ENCODE data around the gene OPCML. TPM values are rescaled to one million over a fixed set of nuclear protein-coding genes. Genes with fewer than 3 reads are reported as not detected.

Gene OPCML
- total and polyA plus RNA-seq, 2 experiments from 2014 or later = 1.2 to 4.4 TPM

- TF ChIP-seq REST (IDR thresholded peaks at IDR 0.05; ENCODE audit: unreplicated experiment) = no peak
- TF ChIP-seq STAT1 (IDR thresholded peaks at IDR 0.05; ENCODE audit: unreplicated experiment) = no peak
- no peak for TF ChIP-seq NANOG (IDR thresholded peaks at IDR 0.05; ENCODE audit: borderline replicate concordance)
- TF ChIP-seq POLR2AphosphoS5 (IDR thresholded peaks at IDR 0.05; ENCODE audit: low read depth) = no peak
Observed at GRCh38 chr11:133325711-133326110, 206.6 kb downstream of the OPCML start (continued).

- Mint-ChIP-seq H3K9me3 (no peaks in the 10 kb centered on the region), H3K36me3 (ENCODE audit: low read depth) (no peaks in the 10 kb centered on the region), H3K4me3 (no peak overlapping the region), H3K27me3 (ENCODE audit: insufficient read depth, low read depth, poor library complexity) (peaks cover 3% of the 10 kb centered on the region), H3K4me1 (peaks cover 18% of the 10 kb centered on the region), H3K27ac (no peak overlapping the region)
- H3K9me2 ChIP-seq (ENCODE audit: insufficient read depth) = no peaks in the 10 kb centered on the region
- H3F3A ChIP-seq (replicated peaks; ENCODE audit: low read depth) = no peaks in the 10 kb centered on the region
- no peak for TF ChIP-seq CTCF (conservative IDR thresholded peaks at IDR 0.05; ENCODE audit: low read depth in 2 of 2)
- peak; percentile 69 for TF ChIP-seq REST (IDR thresholded peaks at IDR 0.05; ENCODE audit: unreplicated experiment)
- no peak for TF ChIP-seq EZH2 (IDR thresholded peaks at IDR 0.05; ENCODE audit: low read depth, unreplicated experiment)
- H4K20me1 ChIP-seq (replicated peaks; ENCODE audit: insufficient read depth) = no peaks in the 10 kb centered on the region
- H3K4me2 ChIP-seq = no peak overlapping the region
- no peak overlapping the region for H3K27ac ChIP-seq (ENCODE audit: low read depth)
- no peaks in the 10 kb centered on the region for H3K27me3 ChIP-seq (ENCODE audit: insufficient read depth)
- H3K4me1 ChIP-seq (ENCODE audit: insufficient read depth) = peaks cover 14% of the 10 kb centered on the region; the same call in 1 of the 2 replicates
- DNase-seq (ENCODE audit: low spot score) (no peak), ATAC-seq (peak; percentile 62)
- no peaks in the 10 kb centered on the region for H3K79me2 ChIP-seq (replicated peaks; ENCODE audit: insufficient read depth)
- no peak overlapping the region for H2AFZ ChIP-seq
- no peak overlapping the region for H3K4me3 ChIP-seq
- H3K36me3 ChIP-seq (ENCODE audit: insufficient read depth) = no peaks in the 10 kb centered on the region; the same call in 1 of the 2 replicates
Observed at GRCh38 chr11:133323354-133323753, 208.9 kb downstream of the OPCML start.

Data from GM23338 (cell line).